Measurements from ENCODE around the gene GHRL. TPM values are rescaled to one million over a fixed set of nuclear protein-coding genes. Genes with fewer than 3 reads are reported as not detected.
A peak's percentile ranks its signal among the peaks of the same experiment; 100 is the strongest.

GHRL gene
- total RNA-seq (2021; ENCODE audit: unreplicated experiment) (not detected), Bru-seq, nascent RNA (percentile 28 among the genes with signal in this experiment), BruChase-seq, experiment 1, labeled RNA remaining after a 6-hour chase (percentile 13 among the genes with signal in this experiment), BruChase-seq, experiment 2, labeled RNA remaining after a 2-hour chase (percentile 29 among the genes with signal in this experiment)
- 0.30 and 0.31 TPM in 2 replicates for polyA plus RNA-seq (2012)
- long read RNA-seq = 0 reads

- H3K4me1 ChIP-seq (ENCODE audit: control insufficient read depth in 1 of 2, insufficient read depth in 2 of 2, low read length in 2 of 2) = no peaks in the 10 kb centered on the region
- intact Hi-C loops (cut with micrococcal nuclease) = no loop called here
- POLR2A ChIA-PET = interaction anchor here (0.6 kb wide), 1 partner anchor 10 kb away, joined by 4 read pairs; no protein-coding TSS in a partner anchor
- H3K9me3 ChIP-seq (ENCODE audit: control insufficient read depth in 1 of 2, insufficient read depth in 1 of 2, low read depth in 1 of 2, low read length in 2 of 2) = no peaks in the 10 kb centered on the region
- H3K9ac ChIP-seq (ENCODE audit: low read length) = no peak within 1 kb of the TSS
- no TSS peak for BruUV-seq (replicated peaks)
- H3K27ac ChIP-seq (ENCODE audit: low read depth, low read length) = no peak within 1 kb of the TSS
- H3K79me2 ChIP-seq (ENCODE audit: insufficient read depth, low read length) = no peaks in the 10 kb centered on the region
- H2AFZ ChIP-seq (ENCODE audit: low read depth, low read length, poor library complexity, severe bottlenecking) = no peak within 1 kb of the TSS
- no peak within 1 kb of the TSS for H3K4me2 ChIP-seq (ENCODE audit: low read length)
- H3K36me3 ChIP-seq (ENCODE audit: control insufficient read depth in 1 of 2, insufficient read depth in 2 of 2, low read length in 2 of 2) = peaks cover 6 to 8% of the 10 kb centered on the region in 2 experiments; a peak in 1 of 4 replicates
- ATAC-seq (no peak), DNase-seq (ENCODE audit: low read depth, low spot score) (no peak)
- no peaks in the 10 kb centered on the region for H3K9me2 ChIP-seq (ENCODE audit: insufficient read depth)
- RAD21 ChIA-PET (ENCODE audit: low non-redundant PET in 1 of 2, low total read pairs in 2 of 2, uncharacterized antibody in 2 of 2, unreplicated experiment in 2 of 2) = no interaction called here
- CTCF ChIA-PET = interaction anchor here (0.8 kb wide), 1 partner anchor 346 kb away, joined by 3 read pairs; no protein-coding TSS in a partner anchor
- no peaks in the 10 kb centered on the region for H3K27me3 ChIP-seq (ENCODE audit: insufficient read depth, low read length)
- H3K4me3 ChIP-seq (replicated peaks in 1 of 2; ENCODE audit: low read depth in 1 of 2, low read length in 2 of 2) = no peak within 1 kb of the TSS
- no peak for TF ChIP-seq TCF7L2 (IDR thresholded peaks at IDR 0.05; ENCODE audit: borderline replicate concordance, extremely low read depth, insufficient read depth, insufficient read length)
- no peak for TF ChIP-seq CTCF (IDR thresholded peaks at IDR 0.05 in 2 of 3, conservative IDR thresholded peaks at IDR 0.05 in 1 of 3; ENCODE audit: borderline replicate concordance in 1 of 3, insufficient read depth in 1 of 3, low read depth in 2 of 3, low read length in 2 of 3)
- no peak for TF ChIP-seq ATF3 (IDR thresholded peaks at IDR 0.05)
- TF ChIP-seq YY1 (IDR thresholded peaks at IDR 0.05; ENCODE audit: extremely low read depth, insufficient replicate concordance, low read depth, low read length) = no peak
- TF ChIP-seq EZH2 (IDR thresholded peaks at IDR 0.05) = no peak
- no peak for TF ChIP-seq CEBPB (IDR thresholded peaks at IDR 0.05; ENCODE audit: low read depth)
- TF ChIP-seq ZNF274 (IDR thresholded peaks at IDR 0.05; ENCODE audit: low read depth, low read length) = no peak
- no peak for TF ChIP-seq POLR2AphosphoS5 (IDR thresholded peaks at IDR 0.05; ENCODE audit: low read depth, low read length)
- no peak for TF ChIP-seq SP1 (IDR thresholded peaks at IDR 0.05; ENCODE audit: low read depth)
- no peak for TF ChIP-seq CBX3 (IDR thresholded peaks at IDR 0.05; ENCODE audit: low read depth)
- no peak for TF ChIP-seq REST (IDR thresholded peaks at IDR 0.05; ENCODE audit: low read depth)
- TF ChIP-seq EGR1 (IDR thresholded peaks at IDR 0.05; ENCODE audit: low read depth) = no peak
- TF ChIP-seq EZH2phosphoT487 (IDR thresholded peaks at IDR 0.05; ENCODE audit: borderline replicate concordance) = no peak
- no peak for TF ChIP-seq MAX (IDR thresholded peaks at IDR 0.05)
- H4K20me1 ChIP-seq (ENCODE audit: insufficient read depth) = no peaks in the 10 kb centered on the region
Observed at GRCh38 chr3:10292505-10293419, at the start of gene GHRL. Gene GHRL (minus strand): TSS chr3:10292947. CDS start chr3:10290180, 2,767 bp downstream.

Measured in HCT116 (cell line).